SK-N-SH (cell line): Measurements from ENCODE around the gene STOX1.

ENCODE experiments used
- CTCF ChIP-seq: fragments of 200-600 bp; sonication (generic); IDR thresholded peaks from 2 replicates; pipeline ENCODE4 v1.6.1; 2017; ENCODE audit warnings: antibody characterized with exemption, mild to moderate bottlenecking, moderate library complexity
- EP300 ChIP-seq, 2 experiments: IDR thresholded peaks; 2 replicates each; pipeline versions ENCODE4 v1.4.0 to v1.6.1; 2012; ENCODE audit warnings: borderline replicate concordance in 1 of 2, low read depth in 1 of 2, low read length in 1 of 2
- EZH2phosphoT487 ChIP-seq: fragments of 200-600 bp; sonication (generic); IDR thresholded peaks from 2 replicates; pipeline ENCODE4 v1.6.1; 2017; ENCODE audit warnings: low read depth, mixed run types, mild to moderate bottlenecking, antibody characterized with exemption, moderate library complexity, borderline replicate concordance
- GATA2 ChIP-seq: sonication (generic); formaldehyde crosslinking; IDR thresholded peaks from 2 replicates; pipeline ENCODE4 v1.5.0; 2020; ENCODE audit warnings: mild to moderate bottlenecking, missing genetic modification reagents
- IRF3 ChIP-seq: fragments of 150-350 bp; IDR thresholded peaks from 2 replicates; pipeline ENCODE4 v1.6.1; 2016; ENCODE audit warnings: mild to moderate bottlenecking, low read depth, low read length
- JUND ChIP-seq: IDR thresholded peaks from 2 replicates; pipeline ENCODE4 v1.4.0; 2012
- MEF2A ChIP-seq: IDR thresholded peaks from 2 replicates; pipeline ENCODE4 v1.4.0; 2012; ENCODE audit warnings: low read depth, borderline replicate concordance
- MXI1 ChIP-seq: IDR thresholded peaks from 2 replicates; pipeline ENCODE4 v1.6.1; 2012; ENCODE audit warnings: mild to moderate bottlenecking, low read depth, low read length, improper control_type of control experiment
- POLR2AphosphoS5 ChIP-seq: IDR thresholded peaks from 2 replicates; pipeline ENCODE4 v1.6.1; 2012; ENCODE audit warnings: low read depth, low read length
- SMC3 ChIP-seq: IDR thresholded peaks from 2 replicates; pipeline ENCODE4 v1.6.1; 2012; ENCODE audit warnings: low read depth, low read length, improper control_type of control experiment
- TEAD4 ChIP-seq: IDR thresholded peaks from 2 replicates; pipeline ENCODE4 v1.4.0; 2012; ENCODE audit warnings: mild to moderate bottlenecking, borderline replicate concordance; ENCODE audit not compliant: insufficient read depth
- USF1 ChIP-seq: IDR thresholded peaks from 2 replicates; pipeline ENCODE4 v1.4.0; 2012; ENCODE audit warnings: low read depth, borderline replicate concordance
- USF2 ChIP-seq: fragments of 150-350 bp; IDR thresholded peaks from 2 replicates; pipeline ENCODE4 v1.6.1; 2017; ENCODE audit warnings: antibody characterized with exemption, low read length, low read depth, borderline replicate concordance

GRCh38 chr10:68837626-68838322 lies 10.4 kb downstream of the STOX1 start:
- TF ChIP-seq IRF3 (no peak), JUND (no peak), CTCF (no peak), MXI1 (no peak), POLR2AphosphoS5 (no peak), GATA2 (CRISPR knock-in tag) (no peak), TEAD4 (no peak), MEF2A (no peak), USF1 (no peak), EP300 (IDR thresholded peaks at IDR 0.05; ENCODE audit: borderline replicate concordance in 1 of 2, low read depth in 1 of 2, low read length in 1 of 2) (no peak), EZH2phosphoT487 (no peak), SMC3 (no peak), USF2 (no peak)
